ENCODE measurements around the gene FOXN1.
A peak's percentile ranks its signal among the peaks of the same experiment; 100 is the strongest.

Gene FOXN1

DNA sequence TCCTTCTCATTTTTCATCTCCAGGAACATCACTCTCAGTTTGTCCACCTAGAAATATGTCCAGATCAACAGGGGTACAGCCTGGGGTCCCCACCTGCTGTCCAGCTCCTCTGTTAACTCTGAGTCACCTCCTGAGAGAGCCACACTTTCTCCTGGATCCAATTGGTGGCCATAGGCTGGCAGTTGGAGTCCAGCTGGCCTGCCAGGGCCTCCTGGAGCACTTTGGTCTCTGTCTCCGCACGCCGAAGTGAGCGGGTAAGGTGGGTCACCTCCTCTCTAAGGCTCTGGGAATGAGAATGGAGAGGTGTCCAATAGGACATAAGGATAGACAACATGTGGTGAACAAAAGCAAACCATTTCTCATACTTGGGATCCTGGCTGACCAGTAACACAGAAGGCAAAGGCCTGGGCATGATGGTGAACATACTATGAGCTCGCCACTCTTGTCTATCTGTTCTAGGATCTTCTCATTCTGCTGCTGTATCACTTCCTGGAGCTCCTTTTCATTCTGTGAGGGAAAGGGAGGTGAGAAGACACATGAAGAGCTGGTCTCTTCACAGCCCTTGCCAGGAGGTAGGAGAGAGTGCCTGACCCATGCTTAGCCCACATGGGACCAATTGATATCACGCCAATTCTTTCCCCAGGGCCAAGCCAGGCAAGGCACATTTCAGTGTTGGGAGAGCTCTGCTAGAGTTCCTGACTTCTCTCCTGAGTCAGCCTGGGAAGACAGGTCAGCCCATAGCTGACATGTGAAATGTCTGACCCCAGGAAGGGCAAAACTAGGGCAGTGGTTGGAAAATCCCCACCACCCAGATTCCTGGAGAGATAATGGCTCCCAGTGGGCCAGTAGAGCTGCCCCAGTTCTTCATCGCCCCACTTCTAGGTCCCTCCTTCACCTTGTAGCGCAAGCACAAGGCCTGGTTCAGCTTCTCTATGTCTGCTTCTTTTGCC is 72.4 kb downstream of the FOXN1 start:
- Histone ChIP-seq H3K4me1 (ENCODE audit: control insufficient read depth in 1 of 2, insufficient read depth in 1 of 2, low read depth in 1 of 2, low read length in 1 of 2) (peaks cover 8 to 24% of the 10 kb centered on the region in 2 experiments), H3K9me3 (no peaks in the 10 kb centered on the region), H3K27me3 (no peaks in the 10 kb centered on the region), H3K36me3 (peaks cover 12% of the 10 kb centered on the region), H3K4me3 (ENCODE audit: low read depth in 1 of 2, low read length in 1 of 2) (no peak overlapping the region), H3K27ac (peak overlapping the region; percentile 27)
- TF ChIP-seq CTCF (IDR thresholded peaks at IDR 0.05) = no peak

DNA sequence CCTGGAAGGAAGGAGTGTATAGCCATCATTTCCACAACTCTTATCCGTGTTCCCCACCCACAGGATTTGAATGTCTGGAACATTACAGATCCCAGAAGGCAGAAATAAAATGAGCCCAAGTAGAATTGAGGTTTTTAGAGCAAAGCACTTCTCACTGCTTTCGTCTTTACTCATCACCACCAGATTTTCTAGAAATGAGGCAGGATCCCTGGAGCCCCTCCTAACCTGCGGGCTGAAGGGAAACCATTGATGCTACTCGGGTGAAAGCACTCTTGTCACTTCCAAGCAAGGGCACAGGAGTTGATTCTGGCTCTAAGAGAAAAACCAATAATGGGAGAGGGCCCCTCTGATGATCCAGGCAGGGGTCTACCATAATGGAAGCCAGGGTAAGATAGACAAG is 73.4 kb downstream of the FOXN1 start:
- Histone ChIP-seq H3K27ac (no peak overlapping the region), H3K4me3 (ENCODE audit: low read depth in 1 of 2, low read length in 1 of 2) (no peak overlapping the region), H3K4me1 (ENCODE audit: control insufficient read depth in 1 of 2, insufficient read depth in 1 of 2, low read depth in 1 of 2, low read length in 1 of 2) (peaks cover 8 to 24% of the 10 kb centered on the region in 2 experiments), H3K36me3 (peaks cover 22% of the 10 kb centered on the region), H3K27me3 (no peaks in the 10 kb centered on the region), H3K9me3 (no peaks in the 10 kb centered on the region)
- TF ChIP-seq CTCF (IDR thresholded peaks at IDR 0.05) = no peak

DNA sequence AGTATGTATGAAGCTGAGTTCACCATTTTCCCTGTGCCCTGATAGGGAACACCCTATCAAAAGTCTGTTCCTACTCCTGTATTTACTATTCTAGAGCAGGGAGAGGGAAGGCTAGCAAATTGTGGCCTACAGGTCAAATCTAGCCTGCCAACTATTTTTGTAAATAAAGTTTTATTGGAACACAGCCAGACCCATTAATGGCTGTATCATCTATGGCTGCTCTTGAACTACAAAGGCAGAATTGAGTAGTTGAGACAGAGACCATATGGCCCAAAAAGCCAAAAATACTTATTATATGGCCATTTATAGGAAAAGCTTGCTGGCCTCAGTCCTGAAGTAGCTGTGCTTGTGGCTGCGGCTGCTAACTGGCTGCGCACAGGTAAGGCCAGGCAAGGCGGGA is 74.8 kb downstream of the FOXN1 start:
- Histone ChIP-seq H3K4me1 (ENCODE audit: control insufficient read depth in 1 of 2, insufficient read depth in 1 of 2, low read depth in 1 of 2, low read length in 1 of 2) (peaks cover 7 to 17% of the 10 kb centered on the region in 2 experiments), H3K4me3 (ENCODE audit: low read depth in 1 of 2, low read length in 1 of 2) (no peak overlapping the region), H3K27ac (no peak overlapping the region), H3K36me3 (peaks cover 36% of the 10 kb centered on the region), H3K27me3 (no peaks in the 10 kb centered on the region), H3K9me3 (no peaks in the 10 kb centered on the region)
- TF ChIP-seq CTCF (IDR thresholded peaks at IDR 0.05) = no peak

DNA sequence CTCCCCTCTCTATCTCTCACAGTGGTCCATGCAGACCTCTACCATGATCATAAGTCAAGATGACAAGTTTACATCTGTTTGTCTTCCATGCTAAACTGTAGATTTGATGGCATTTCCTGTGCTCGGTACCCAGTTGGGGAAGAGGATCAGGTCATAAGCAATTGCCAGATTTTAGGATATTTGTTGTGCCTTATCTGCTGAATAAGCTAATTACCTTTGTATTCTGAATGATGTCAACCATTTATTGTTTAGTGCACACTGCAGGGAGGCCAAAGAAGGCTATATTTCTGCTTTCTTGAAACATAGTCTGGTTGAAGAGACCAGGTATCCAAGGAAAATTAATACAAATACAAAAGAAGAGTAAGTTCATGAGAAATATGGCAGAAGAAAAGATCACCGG is 76.4 kb downstream of the FOXN1 start:
- Histone ChIP-seq H3K36me3 (peaks cover 43% of the 10 kb centered on the region), H3K4me3 (ENCODE audit: low read depth in 1 of 2, low read length in 1 of 2) (no peak overlapping the region), H3K27ac (no peak overlapping the region), H3K4me1 (ENCODE audit: control insufficient read depth in 1 of 2, insufficient read depth in 1 of 2, low read depth in 1 of 2, low read length in 1 of 2) (peaks cover 0 to 8% of the 10 kb centered on the region in 2 experiments), H3K9me3 (no peaks in the 10 kb centered on the region), H3K27me3 (no peaks in the 10 kb centered on the region)
- no peak for TF ChIP-seq CTCF (IDR thresholded peaks at IDR 0.05)

GRCh38 chr17:28584434-28584833 is 78.3 kb downstream of the FOXN1 start:
- TF ChIP-seq CTCF (IDR thresholded peaks at IDR 0.05) = no peak

More at GRCh38 chr17:28584434-28584833, 78.3 kb downstream of the FOXN1 start:
- H3K36me3 ChIP-seq = peaks cover 47% of the 10 kb centered on the region
- H3K27ac ChIP-seq = no peak overlapping the region
- H3K27me3 ChIP-seq = no peaks in the 10 kb centered on the region
- H3K4me3 ChIP-seq (ENCODE audit: low read depth in 1 of 2, low read length in 1 of 2) = no peak overlapping the region
- H3K4me1 ChIP-seq (ENCODE audit: control insufficient read depth in 1 of 2, insufficient read depth in 1 of 2, low read depth in 1 of 2, low read length in 1 of 2) = no peaks in the 10 kb centered on the region
- H3K9me3 ChIP-seq = no peaks in the 10 kb centered on the region
